ENCODE measurements around the gene PODNL1.

DNA sequence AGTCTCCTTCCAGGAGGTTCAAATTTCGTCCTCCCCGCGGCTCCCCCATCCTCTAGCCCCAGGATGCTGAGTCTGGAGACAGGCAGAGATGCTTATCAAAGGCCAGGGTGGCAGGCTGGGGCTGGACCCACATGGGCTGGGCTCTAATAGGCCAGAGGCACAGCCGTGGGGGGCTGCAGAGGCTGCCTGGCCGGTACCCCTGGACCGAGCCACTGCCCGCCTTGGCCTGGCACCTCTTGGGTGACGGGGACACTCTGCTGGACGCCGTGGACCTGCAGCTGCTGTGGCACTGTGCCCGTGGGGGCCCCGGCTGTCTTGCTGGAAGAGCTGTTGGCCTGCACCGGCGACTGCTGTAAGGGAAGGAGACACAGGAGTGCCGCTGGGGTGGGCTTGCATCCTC is 42.1 kb upstream of the PODNL1 start:
- no peak for TF ChIP-seq POLR2AphosphoS5 (IDR thresholded peaks at IDR 0.05)
- TF ChIP-seq, protein P1, sequence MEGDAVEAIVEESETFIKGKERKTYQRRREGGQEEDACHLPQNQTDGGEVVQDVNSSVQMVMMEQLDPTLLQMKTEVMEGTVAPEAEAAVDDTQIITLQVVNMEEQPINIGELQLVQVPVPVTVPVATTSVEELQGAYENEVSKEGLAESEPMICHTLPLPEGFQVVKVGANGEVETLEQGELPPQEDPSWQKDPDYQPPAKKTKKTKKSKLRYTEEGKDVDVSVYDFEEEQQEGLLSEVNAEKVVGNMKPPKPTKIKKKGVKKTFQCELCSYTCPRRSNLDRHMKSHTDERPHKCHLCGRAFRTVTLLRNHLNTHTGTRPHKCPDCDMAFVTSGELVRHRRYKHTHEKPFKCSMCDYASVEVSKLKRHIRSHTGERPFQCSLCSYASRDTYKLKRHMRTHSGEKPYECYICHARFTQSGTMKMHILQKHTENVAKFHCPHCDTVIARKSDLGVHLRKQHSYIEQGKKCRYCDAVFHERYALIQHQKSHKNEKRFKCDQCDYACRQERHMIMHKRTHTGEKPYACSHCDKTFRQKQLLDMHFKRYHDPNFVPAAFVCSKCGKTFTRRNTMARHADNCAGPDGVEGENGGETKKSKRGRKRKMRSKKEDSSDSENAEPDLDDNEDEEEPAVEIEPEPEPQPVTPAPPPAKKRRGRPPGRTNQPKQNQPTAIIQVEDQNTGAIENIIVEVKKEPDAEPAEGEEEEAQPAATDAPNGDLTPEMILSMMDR (IDR thresholded peaks at IDR 0.05) = no peak

Data from breast epithelium (tissue), 3 donors.